ENCODE results near the gene APOA4. TPM values are rescaled to one million over a fixed set of nuclear protein-coding genes. Genes with fewer than 3 reads are reported as not detected.

APOA4 gene
- polyA plus RNA-seq, 3 donors: not detected

- no peak for DNase-seq (ENCODE audit: low read depth in 3 of 3, low spot score in 2 of 3)
Measured at GRCh38 chr11:116831790-116832349, 8.8 kb upstream of the APOA4 start.

- no peak for DNase-seq (ENCODE audit: low read depth in 3 of 3, low spot score in 2 of 3)
Measured at GRCh38 chr11:116830184-116830912, 7.2 kb upstream of the APOA4 start.

GRCh38 chr11:116829525-116830183 is 6.5 kb upstream of the APOA4 start, which contains the start of gene APOC3:
TSS of gene APOC3 (plus strand) at chr11:116829907. CDS start at chr11:116830583, 676 bp downstream.
- no peak for DNase-seq (ENCODE audit: low read depth in 3 of 3, low spot score in 2 of 3)

- no peak for DNase-seq (ENCODE audit: low read depth in 3 of 3, low spot score in 2 of 3)
Measured at GRCh38 chr11:116828632-116829524, 5.8 kb upstream of the APOA4 start.

- DNase-seq (ENCODE audit: low read depth in 3 of 3, low spot score in 2 of 3): no peak
Measured at GRCh38 chr11:116827461-116827860, 4.4 kb upstream of the APOA4 start.

- no peak for DNase-seq (ENCODE audit: low read depth in 3 of 3, low spot score in 2 of 3)
Measured at GRCh38 chr11:116826751-116827431, 3.8 kb upstream of the APOA4 start.

- DNase-seq (ENCODE audit: low read depth in 3 of 3, low spot score in 2 of 3): no peak
Measured at GRCh38 chr11:116825854-116826750, 3.0 kb upstream of the APOA4 start.

GRCh38 chr11:116825434-116825833 is 2.3 kb upstream of the APOA4 start:
- no peak for DNase-seq (ENCODE audit: low read depth in 3 of 3, low spot score in 2 of 3)

- no peak for DNase-seq (ENCODE audit: low read depth in 3 of 3, low spot score in 2 of 3)
Measured at GRCh38 chr11:116822575-116822974, 529 bp downstream of the APOA4 start.

- DNase-seq (ENCODE audit: low read depth in 3 of 3, low spot score in 2 of 3): no peak
Measured at GRCh38 chr11:116821050-116821918, 1.8 kb downstream of the APOA4 start.

GRCh38 chr11:116819049-116819448 is 4.1 kb downstream of the APOA4 start:
- no peak for DNase-seq (ENCODE audit: low read depth in 3 of 3, low spot score in 2 of 3)

GRCh38 chr11:116814502-116814901 is 8.6 kb downstream of the APOA4 start:
- no peak for DNase-seq (ENCODE audit: low read depth in 3 of 3, low spot score in 2 of 3)

- no peak for DNase-seq (ENCODE audit: low read depth in 3 of 3, low spot score in 2 of 3)
Measured at GRCh38 chr11:116813781-116814471, 9.2 kb downstream of the APOA4 start.

GRCh38 chr11:116813170-116813569 is 9.9 kb downstream of the APOA4 start:
- no peak for DNase-seq (ENCODE audit: low read depth in 3 of 3, low spot score in 2 of 3)

GRCh38 chr11:116812109-116812508 is 11.0 kb downstream of the APOA4 start:
- no peak for DNase-seq (ENCODE audit: low read depth in 3 of 3, low spot score in 2 of 3)

- no peak for DNase-seq (ENCODE audit: low read depth in 3 of 3, low spot score in 2 of 3)
Measured at GRCh38 chr11:116811194-116811593, 11.9 kb downstream of the APOA4 start.

GRCh38 chr11:116808262-116809175 is 14.6 kb downstream of the APOA4 start:
- DNase-seq (ENCODE audit: low read depth in 3 of 3, low spot score in 2 of 3): no peak
